Mucosa of descending colon (tissue), 3 donors: ENCODE results near the gene GON4L. TPM values are rescaled to one million over a fixed set of nuclear protein-coding genes. Genes with fewer than 3 reads are reported as not detected.
"Not testable (repeated sequence)": the region's sequence is repeated elsewhere in the genome, so short reads cannot be mapped to it uniquely, and the experiment has no call there.

Source experiments
- ATAC-seq: fragments of 200-7000 bp; cut with Tn5 transposase; one replicate; pipeline ENCODE4 v1.9.1; 2020; ENCODE audit warnings: mild to moderate bottlenecking, moderate library complexity
- DNase-seq, 3 donors: peaks; one replicate each; pipeline ENCODE4 v3.0.0-alpha.2; 2020
- H3K36me3 ChIP-seq: fragments of 200-600 bp; one replicate; pipeline ENCODE4 v1.8.0; 2021; ENCODE audit warnings: low read depth, mild to moderate bottlenecking
- H3K4me1 ChIP-seq: fragments of 200-600 bp; one replicate; pipeline ENCODE4 v1.8.0; 2021; ENCODE audit warnings: low read depth, mild to moderate bottlenecking
- H3K4me3 ChIP-seq: fragments of 200-600 bp; one replicate; pipeline ENCODE4 v1.8.0; 2021; ENCODE audit warnings: mild to moderate bottlenecking
- H3K9me3 ChIP-seq: fragments of 200-600 bp; one replicate; pipeline ENCODE4 v1.8.0; 2021; ENCODE audit warnings: mild to moderate bottlenecking
- intact Hi-C, 2 donors: fragments of 100-400 bp; cut with DNase I in 1 of 2; cut with micrococcal nuclease in 1 of 2; formaldehyde crosslinking; loops; one replicate each; pipeline versions ENCODE4 v1.11.0 to v1.11.1; 2022; cut with DNase I, micrococcal nuclease
- total RNA-seq, 3 donors: library from RNA; stranded (reverse); fragmentation: NEBNext Ultra II Directional in 2 of 3; extraction: Animal tissue kit (Norgen Biotek cat#: 25700) in 2 of 3; gene quantifications; one replicate each; pipeline versions ENCODE4 v1.2.1 to v1.2.4, GENCODE V29; 2021 to 2023
- TF ChIP-seq, protein P1 (sequence below): fragments of 200-600 bp; IDR thresholded peaks from one replicate; pipeline ENCODE4 v1.8.0; 2022; ENCODE audit warnings: antibody characterized with exemption, mild to moderate bottlenecking
- donor health status: DM: no; HTN: no; CAD: no; lungs with moderate emphysema.
- donor health status: DM: no; HTN: no; CAD: no.
- donor health status: DM: no; HTN: yes; CAD: no.

Gene GON4L
- total RNA-seq, 3 donors from 2014 or later = 38.7 to 63.0 (median 54.3) TPM

- Histone ChIP-seq H3K9me3 (no peaks in the 10 kb centered on the region), H3K4me3 (no peak overlapping the region), H3K4me1 (peaks cover 8% of the 10 kb centered on the region), H3K36me3 (peaks cover 21% of the 10 kb centered on the region)
- intact Hi-C loops = no loop called here
- TF ChIP-seq, protein P1, sequence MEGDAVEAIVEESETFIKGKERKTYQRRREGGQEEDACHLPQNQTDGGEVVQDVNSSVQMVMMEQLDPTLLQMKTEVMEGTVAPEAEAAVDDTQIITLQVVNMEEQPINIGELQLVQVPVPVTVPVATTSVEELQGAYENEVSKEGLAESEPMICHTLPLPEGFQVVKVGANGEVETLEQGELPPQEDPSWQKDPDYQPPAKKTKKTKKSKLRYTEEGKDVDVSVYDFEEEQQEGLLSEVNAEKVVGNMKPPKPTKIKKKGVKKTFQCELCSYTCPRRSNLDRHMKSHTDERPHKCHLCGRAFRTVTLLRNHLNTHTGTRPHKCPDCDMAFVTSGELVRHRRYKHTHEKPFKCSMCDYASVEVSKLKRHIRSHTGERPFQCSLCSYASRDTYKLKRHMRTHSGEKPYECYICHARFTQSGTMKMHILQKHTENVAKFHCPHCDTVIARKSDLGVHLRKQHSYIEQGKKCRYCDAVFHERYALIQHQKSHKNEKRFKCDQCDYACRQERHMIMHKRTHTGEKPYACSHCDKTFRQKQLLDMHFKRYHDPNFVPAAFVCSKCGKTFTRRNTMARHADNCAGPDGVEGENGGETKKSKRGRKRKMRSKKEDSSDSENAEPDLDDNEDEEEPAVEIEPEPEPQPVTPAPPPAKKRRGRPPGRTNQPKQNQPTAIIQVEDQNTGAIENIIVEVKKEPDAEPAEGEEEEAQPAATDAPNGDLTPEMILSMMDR = no peak
- DNase-seq (no peak), ATAC-seq (no peak)
Measured at GRCh38 chr1:155897746-155898145, 40.7 kb upstream of the GON4L start.

- Histone ChIP-seq H3K36me3 (peaks cover 19% of the 10 kb centered on the region), H3K4me1 (peaks cover 11% of the 10 kb centered on the region)
- intact Hi-C loops, ATAC-seq, H3K9me3 ChIP-seq, H3K4me3 ChIP-seq, DNase-seq: not testable (repeated sequence)
Measured at GRCh38 chr1:155896476-155896875, 39.5 kb upstream of the GON4L start.

- ATAC-seq, H3K4me3 ChIP-seq, H3K9me3 ChIP-seq, DNase-seq, intact Hi-C loops: not testable (repeated sequence)
- H3K36me3 ChIP-seq = peaks cover 16% of the 10 kb centered on the region
- H3K4me1 ChIP-seq = peaks cover 11% of the 10 kb centered on the region
Measured at GRCh38 chr1:155895617-155896016, 38.6 kb upstream of the GON4L start.

DNA sequence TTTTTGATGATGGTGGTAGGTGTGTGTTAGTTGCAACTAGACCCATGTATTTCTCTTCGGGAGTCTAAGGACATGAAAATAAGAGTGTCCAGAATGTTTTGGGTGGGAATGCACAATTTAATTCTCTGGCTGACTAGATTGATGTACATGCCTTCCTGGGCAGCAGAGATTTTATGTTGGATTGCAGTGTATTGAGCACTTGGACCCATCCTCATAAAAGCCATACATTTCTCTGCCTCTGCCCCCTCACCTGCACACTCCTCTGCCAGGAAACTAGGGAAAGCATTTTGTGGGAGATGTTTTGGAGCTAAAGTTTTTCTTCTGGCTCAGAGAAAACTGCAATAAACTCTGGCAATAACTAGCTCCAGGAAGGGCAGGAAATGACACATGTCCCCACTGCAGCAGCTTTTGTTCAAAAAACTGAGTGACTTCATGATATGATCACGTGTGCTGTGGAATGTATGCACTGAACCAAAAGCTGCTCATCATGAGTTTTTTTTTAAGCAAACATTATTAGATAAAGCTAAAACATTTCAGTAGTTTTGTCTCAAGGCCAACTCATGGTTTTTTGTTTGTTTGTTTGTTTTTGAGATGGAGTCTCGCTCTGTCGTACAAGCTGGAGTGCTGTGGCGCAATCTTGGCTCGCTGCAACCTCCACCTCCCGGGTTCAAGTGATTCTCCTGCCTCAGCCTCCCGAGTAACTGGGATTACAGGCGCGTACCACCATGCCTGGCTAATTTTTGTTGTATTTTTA, 36.6 kb upstream of the GON4L start:
- TF ChIP-seq, protein P1 = no peak

GRCh38 chr1:155892796-155893195, 35.8 kb upstream of the GON4L start:
- H3K9me3 ChIP-seq = no peaks in the 10 kb centered on the region
- intact Hi-C loops = no loop called here
- ATAC-seq (peak; percentile 55), DNase-seq (no peak)
- H3K4me1 ChIP-seq = peaks cover 11% of the 10 kb centered on the region
- H3K36me3 ChIP-seq = no peaks in the 10 kb centered on the region
- TF ChIP-seq, protein P1 = no peak
- no peak overlapping the region for H3K4me3 ChIP-seq

More for the DNA sequence above, 36.6 kb upstream of the GON4L start:
- intact Hi-C loops = no loop called here
- Histone ChIP-seq H3K4me1 (peaks cover 11% of the 10 kb centered on the region), H3K9me3 (no peaks in the 10 kb centered on the region), H3K36me3 (no peaks in the 10 kb centered on the region), H3K4me3 (no peak overlapping the region)
- DNase-seq (no peak), ATAC-seq (peak; percentile 83)

DNA sequence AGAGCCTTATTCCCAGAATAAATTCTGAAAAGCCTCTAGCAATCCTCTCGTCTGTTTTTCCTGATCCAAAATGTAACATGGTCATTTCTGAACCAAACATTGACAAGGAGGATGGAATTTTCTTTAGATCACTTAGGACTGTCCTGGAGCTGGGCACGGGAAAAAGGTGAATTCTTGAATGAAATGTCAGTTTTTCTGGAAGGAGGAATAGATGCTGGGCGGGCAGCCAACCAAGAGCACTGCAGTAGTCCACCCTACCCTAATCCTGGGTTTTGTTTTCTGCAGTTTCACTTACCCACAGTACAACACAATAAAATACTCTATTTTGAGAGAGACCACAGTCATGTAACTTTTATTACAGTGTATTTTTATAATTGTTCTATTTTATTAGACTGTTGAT, 33.2 kb upstream of the GON4L start:
- ATAC-seq (no peak), DNase-seq (no peak)
- intact Hi-C loops = no loop called here
- peaks cover 11% of the 10 kb centered on the region for H3K4me1 ChIP-seq
- TF ChIP-seq, protein P1 = no peak
- no peaks in the 10 kb centered on the region for H3K9me3 ChIP-seq
- H3K4me3 ChIP-seq = no peak overlapping the region
- H3K36me3 ChIP-seq = no peaks in the 10 kb centered on the region
